A549 (cell line): ENCODE data around the gene PUM1.

Experiments
- CHD4 ChIP-seq: fragments of 200-600 bp; sonication (generic); IDR thresholded peaks from 2 replicates; pipeline ENCODE4 v1.6.1; 2016; ENCODE audit warnings: antibody characterized with exemption, mild to moderate bottlenecking, borderline replicate concordance
- CTCF ChIP-seq: fragments of >200 bp; sonication (Bioruptor Twin); formaldehyde crosslinking; IDR thresholded peaks from 3 replicates; pipeline ENCODE4 v1.5.1; 2016
- HOXB13 ChIP-seq: fragments of 250-450 bp; sonication (Bioruptor Pico); IDR thresholded peaks from 2 replicates; pipeline ENCODE4 v1.5.0; 2020; ENCODE audit warnings: low read depth, mild to moderate bottlenecking, moderate library complexity
- NR3C1 ChIP-seq: fragments of >200 bp; sonication (Bioruptor Twin); formaldehyde crosslinking; IDR thresholded peaks from 3 replicates; pipeline ENCODE4 v1.6.1; 2017
- POLR2A ChIP-seq: IDR thresholded peaks from 2 replicates; pipeline ENCODE4 v1.6.1; 2012; ENCODE audit warnings: mild to moderate bottlenecking, low read length
- REST ChIP-seq: fragments of 200-600 bp; sonication (generic); IDR thresholded peaks from 2 replicates; pipeline ENCODE4 v1.6.1; 2016; ENCODE audit warnings: antibody characterized with exemption, mild to moderate bottlenecking, moderate library complexity
- TP53 ChIP-seq: fragments of 250-450 bp; sonication (Bioruptor Pico); IDR thresholded peaks from 2 replicates; pipeline ENCODE4 v1.5.0; 2021; ENCODE audit warnings: mild to moderate bottlenecking, moderate library complexity
- TF ChIP-seq, protein P1 (sequence below): fragments of 150-350 bp; IDR thresholded peaks from 2 replicates; pipeline ENCODE4 v1.6.1; 2014; ENCODE audit warnings: low read depth, mild to moderate bottlenecking, low read length
- TF ChIP-seq, protein P2 (sequence below): fragments of 250-450 bp; sonication (Bioruptor Pico); IDR thresholded peaks from 2 replicates; pipeline ENCODE4 v1.5.0; 2021; ENCODE audit warnings: mild to moderate bottlenecking, moderate library complexity, borderline replicate concordance

DNA sequence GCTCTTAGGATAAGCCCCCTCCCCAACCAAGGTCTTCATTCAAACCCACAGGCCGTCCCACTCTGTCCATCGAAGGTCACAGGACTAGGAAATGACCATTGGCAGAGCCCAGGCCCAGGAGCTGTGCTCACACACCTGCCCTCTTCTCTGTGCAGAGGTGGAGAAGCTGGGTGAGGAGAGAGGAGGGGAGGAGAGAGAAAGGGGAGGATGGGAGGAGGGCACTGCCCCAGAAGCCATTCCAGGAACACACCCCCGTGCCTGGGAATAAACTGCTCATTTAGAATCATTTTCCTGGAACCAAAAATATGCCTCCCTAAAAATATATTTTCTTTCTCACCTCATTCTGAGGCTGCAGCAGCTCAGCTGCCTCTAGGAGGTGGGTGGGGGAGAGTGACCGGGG is 150.6 kb downstream of the PUM1 start:
- TF ChIP-seq CHD4, result no peak
- TF ChIP-seq CTCF, result no peak
- no peak for TF ChIP-seq HOXB13
- TF ChIP-seq, protein P1, sequence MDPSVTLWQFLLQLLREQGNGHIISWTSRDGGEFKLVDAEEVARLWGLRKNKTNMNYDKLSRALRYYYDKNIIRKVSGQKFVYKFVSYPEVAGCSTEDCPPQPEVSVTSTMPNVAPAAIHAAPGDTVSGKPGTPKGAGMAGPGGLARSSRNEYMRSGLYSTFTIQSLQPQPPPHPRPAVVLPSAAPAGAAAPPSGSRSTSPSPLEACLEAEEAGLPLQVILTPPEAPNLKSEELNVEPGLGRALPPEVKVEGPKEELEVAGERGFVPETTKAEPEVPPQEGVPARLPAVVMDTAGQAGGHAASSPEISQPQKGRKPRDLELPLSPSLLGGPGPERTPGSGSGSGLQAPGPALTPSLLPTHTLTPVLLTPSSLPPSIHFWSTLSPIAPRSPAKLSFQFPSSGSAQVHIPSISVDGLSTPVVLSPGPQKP, result no peak
- no peak for TF ChIP-seq REST
- TF ChIP-seq, protein P2, sequence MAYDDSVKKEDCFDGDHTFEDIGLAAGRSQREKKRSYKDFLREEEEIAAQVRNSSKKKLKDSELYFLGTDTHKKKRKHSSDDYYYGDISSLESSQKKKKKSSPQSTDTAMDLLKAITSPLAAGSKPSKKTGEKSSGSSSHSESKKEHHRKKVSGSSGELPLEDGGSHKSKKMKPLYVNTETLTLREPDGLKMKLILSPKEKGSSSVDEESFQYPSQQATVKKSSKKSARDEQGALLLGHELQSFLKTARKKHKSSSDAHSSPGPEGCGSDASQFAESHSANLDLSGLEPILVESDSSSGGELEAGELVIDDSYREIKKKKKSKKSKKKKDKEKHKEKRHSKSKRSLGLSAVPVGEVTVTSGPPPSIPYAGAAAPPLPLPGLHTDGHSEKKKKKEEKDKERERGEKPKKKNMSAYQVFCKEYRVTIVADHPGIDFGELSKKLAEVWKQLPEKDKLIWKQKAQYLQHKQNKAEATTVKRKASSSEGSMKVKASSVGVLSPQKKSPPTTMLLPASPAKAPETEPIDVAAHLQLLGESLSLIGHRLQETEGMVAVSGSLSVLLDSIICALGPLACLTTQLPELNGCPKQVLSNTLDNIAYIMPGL (CRISPR knock-in tag), result no peak
- no peak for TF ChIP-seq TP53
- no peak for TF ChIP-seq POLR2A
- TF ChIP-seq NR3C1, result no peak
